Activated T-cell treated with anti-CD3 and anti-CD28 coated beads, Interleukin-2, amount 50 U/mL, for 1 hour (primary cell): ENCODE data around the gene ZNF8.
"Not testable (repeated sequence)": the region's sequence is repeated elsewhere in the genome, so short reads cannot be mapped to it uniquely, and the experiment has no call there.

Experiments used
- DNase-seq: peaks from one replicate; pipeline ENCODE4 v3.0.0-alpha.2; 2020

ZNF8 gene

DNA sequence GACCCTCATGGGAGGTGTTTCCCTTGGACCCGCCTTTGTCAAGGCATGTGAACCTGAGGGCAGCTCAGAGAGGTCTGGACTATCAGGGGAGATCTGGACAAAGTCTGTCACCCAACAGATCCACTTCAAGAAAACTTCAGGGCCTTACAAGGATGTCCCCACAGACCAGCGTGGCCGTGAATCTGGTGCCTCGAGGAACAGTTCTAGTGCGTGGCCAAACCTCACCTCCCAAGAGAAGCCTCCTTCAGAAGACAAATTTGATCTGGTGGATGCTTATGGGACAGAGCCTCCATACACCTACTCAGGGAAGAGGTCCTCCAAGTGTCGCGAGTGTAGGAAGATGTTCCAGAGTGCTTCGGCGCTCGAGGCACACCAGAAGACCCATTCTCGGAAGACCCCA is 59.6 kb downstream of the ZNF8 start:
- DNase-seq = no peak

- no peak for DNase-seq
Measured at GRCh38 chr19:58338825-58339558, 60.2 kb downstream of the ZNF8 start.

DNA sequence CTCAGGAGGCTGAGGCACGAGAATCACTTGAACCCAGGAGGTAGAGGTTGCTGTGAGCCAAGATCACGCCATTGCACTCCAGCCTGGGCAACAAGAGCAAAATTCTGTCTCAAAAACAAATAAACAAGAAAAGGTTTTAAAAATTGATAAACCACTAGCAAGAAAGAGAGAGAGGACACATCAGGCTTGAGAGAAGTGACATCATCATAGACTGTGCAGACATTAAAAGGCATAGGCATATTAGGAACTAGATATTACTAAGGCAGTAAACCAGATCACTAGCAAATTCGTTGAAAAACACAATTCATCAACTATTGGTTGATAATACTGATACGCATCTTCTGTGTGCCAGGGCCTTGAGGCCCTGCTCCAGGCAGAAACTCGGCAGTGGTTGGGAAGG is 66.8 kb downstream of the ZNF8 start:
- no peak for DNase-seq

DNA sequence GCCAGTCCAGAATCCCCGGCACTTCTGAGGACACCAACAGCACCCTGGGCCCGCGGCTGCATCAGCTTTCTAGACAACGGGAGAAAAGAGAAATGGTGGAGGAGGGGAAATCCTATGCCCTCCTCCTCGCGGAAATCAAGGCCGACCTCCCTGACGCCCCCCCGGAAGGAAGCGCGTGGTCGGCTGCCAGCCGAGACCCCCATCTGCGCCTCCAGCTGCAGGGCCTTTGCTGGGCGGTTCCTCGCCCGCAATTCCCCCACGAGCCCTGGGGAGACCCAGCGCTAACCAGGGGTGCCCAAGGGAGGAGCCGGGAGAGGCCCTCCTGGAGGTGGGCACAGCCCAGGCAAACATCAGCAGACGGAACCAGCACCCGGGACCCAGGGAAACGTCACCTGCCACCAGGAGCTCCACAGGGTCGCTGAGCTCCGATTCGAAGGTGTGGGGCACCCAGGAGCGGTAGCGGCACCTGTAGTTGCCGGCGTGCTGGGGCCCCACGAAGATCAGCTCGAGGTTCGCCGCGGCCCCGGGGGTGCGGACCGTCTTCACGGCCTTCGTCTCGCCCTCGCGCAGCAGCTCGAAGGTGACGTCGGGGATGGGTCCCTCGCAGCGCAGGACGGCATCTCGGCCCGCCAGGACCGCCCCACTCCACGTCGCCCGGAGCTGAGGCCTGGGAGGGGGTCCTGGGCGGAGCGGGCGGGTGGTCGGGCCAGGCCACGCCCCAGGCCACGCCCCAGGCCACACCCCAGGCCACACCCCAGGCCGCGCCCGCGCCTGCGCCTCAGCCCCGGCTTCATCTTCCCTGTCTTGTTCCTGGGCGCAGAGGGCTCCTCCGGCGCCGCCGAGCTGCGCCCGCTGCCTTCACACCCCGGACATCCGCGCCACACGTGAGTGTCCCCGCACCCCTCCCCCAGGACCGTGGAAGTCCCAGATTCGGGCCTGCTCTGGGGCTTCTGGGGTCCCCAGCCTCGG is 68.5 kb downstream of the ZNF8 start:
- DNase-seq = peak; percentile 73

- DNase-seq = not testable (repeated sequence)
Measured at GRCh38 chr19:58348080-58348479, 69.3 kb downstream of the ZNF8 start.

DNA sequence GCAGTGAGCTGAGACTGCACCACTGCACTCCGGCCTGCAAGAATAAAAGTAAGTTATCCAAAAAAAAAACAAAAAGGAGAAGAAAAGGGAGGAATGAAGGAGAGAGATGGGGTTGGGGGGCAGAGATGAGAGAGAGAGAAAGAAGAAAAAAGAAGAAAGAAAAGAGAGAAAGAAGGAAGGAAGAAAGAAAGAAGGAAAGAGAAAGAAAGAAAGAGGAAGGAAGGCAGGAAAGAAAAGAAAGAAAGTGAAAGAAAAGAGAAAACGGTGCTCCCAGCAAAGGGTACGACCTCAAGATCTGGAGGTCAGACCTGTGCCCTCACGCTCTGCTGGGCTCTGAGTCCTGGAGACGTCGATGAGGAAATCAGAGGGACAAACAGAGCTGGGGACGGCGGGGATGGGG is 70.8 kb downstream of the ZNF8 start:
- DNase-seq = no peak

- no peak for DNase-seq
Measured at GRCh38 chr19:58350001-58350861, 71.5 kb downstream of the ZNF8 start.

DNA sequence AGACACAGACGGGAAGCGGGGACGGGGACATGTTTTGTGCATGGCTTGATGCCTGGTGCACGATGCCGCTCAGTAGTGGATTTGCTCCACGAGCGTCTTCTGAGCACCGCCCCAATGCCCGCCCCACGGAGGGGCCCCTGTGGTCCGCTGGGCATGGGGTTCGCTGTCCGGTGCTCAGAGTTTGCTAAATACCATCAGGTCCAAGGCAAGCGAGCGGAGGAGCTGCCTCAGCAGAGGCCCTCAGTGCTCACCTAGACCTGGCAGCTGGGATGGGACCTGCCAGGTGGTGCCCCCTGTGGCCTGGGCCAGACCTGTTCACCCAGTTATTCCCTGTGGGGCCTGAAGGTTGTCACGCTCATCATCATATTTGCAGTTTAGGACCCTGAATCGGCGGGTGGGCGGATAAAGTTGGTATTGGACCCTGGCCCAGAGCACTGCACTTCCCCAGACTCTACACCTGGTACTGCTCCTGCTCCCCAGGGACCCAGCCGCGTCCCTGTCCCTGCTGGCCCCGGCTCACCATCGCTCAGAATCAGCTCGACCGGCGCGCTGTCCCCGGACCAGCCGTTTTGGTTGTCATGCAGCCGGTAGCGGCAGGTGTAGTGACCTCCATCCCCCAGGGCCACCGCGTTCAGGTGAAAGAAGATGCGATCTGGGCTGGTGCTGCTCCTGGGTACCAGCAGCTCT is 72.3 kb downstream of the ZNF8 start:
- DNase-seq = no peak

DNA sequence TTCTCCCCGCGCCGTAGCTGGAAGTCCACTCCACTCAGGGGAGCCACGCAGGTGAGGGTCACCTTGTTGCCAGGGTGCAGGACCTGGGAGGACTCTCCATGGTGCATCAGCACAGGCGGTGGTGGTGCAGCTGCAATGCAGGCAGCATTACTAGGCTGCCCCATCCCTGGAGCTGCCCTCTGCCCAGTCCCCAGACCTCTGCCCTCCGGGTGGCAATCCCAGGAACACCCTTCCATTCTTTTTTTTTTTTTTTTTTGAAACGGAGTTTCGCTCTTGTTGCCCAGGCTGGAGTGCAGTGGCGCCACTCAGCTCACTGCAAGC is 72.8 kb downstream of the ZNF8 start:
- DNase-seq = no peak

GRCh38 chr19:58351990-58352755 is 73.4 kb downstream of the ZNF8 start:
- no peak for DNase-seq
